ENCODE measurements around the gene FERMT2.

FERMT2 gene

GRCh38 chr14:52902971-52903619, 47.8 kb downstream of the FERMT2 start:
- no peak for DNase-seq (ENCODE audit: low read depth in 1 of 2, low spot score in 1 of 2)

GRCh38 chr14:52901357-52901980, 49.4 kb downstream of the FERMT2 start:
- DNase-seq (ENCODE audit: low read depth in 1 of 2, low spot score in 1 of 2), result no peak

GRCh38 chr14:52900731-52901130, 50.1 kb downstream of the FERMT2 start:
- DNase-seq (ENCODE audit: low read depth in 1 of 2, low spot score in 1 of 2), result no peak

- no peak for DNase-seq (ENCODE audit: low read depth in 1 of 2, low spot score in 1 of 2)
Observed at GRCh38 chr14:52898496-52898895, 52.4 kb downstream of the FERMT2 start.

GRCh38 chr14:52895000-52895399, 55.9 kb downstream of the FERMT2 start:
- DNase-seq (ENCODE audit: low read depth in 1 of 2, low spot score in 1 of 2), result no peak

- no peak for DNase-seq (ENCODE audit: low read depth in 1 of 2, low spot score in 1 of 2)
Observed at GRCh38 chr14:52891800-52892199, 59.0 kb downstream of the FERMT2 start.

GRCh38 chr14:52888839-52889838, 61.7 kb downstream of the FERMT2 start:
- DNase-seq (ENCODE audit: low read depth in 1 of 2, low spot score in 1 of 2), result no peak

- no peak for DNase-seq (ENCODE audit: low read depth in 1 of 2, low spot score in 1 of 2)
Observed at GRCh38 chr14:52888159-52888558, 62.7 kb downstream of the FERMT2 start.

DNA sequence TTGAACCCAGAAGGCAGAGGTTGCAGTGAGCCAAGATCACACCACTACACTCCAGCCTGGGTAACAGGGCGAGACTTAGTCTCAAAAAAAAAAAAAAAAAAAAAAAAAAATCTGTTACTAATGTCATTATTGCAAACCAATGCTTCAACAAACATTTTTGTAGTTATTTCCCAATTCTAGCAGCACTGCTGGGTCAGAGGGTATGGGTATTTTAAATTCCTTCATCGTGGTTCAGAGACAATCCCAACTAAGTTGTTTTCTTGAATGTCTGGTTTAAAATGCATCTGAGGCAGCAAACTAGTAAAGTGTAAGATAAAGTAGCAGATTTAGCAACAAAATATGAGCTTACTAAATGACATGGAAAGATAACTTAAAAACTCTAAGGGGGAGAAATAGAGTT, 65.6 kb downstream of the FERMT2 start:
- no peak for DNase-seq (ENCODE audit: low read depth in 1 of 2, low spot score in 1 of 2)

GRCh38 chr14:52883658-52884057, 67.2 kb downstream of the FERMT2 start:
- no peak for DNase-seq (ENCODE audit: low read depth in 1 of 2, low spot score in 1 of 2)

- no peak for DNase-seq (ENCODE audit: low read depth in 1 of 2, low spot score in 1 of 2)
Observed at GRCh38 chr14:52882824-52883223, 68.0 kb downstream of the FERMT2 start.

GRCh38 chr14:52879958-52880357, 70.9 kb downstream of the FERMT2 start:
- no peak for DNase-seq (ENCODE audit: low read depth in 1 of 2, low spot score in 1 of 2)

- no peak for DNase-seq (ENCODE audit: low read depth in 1 of 2, low spot score in 1 of 2)
Observed at GRCh38 chr14:52878946-52879345, 71.9 kb downstream of the FERMT2 start.

DNA sequence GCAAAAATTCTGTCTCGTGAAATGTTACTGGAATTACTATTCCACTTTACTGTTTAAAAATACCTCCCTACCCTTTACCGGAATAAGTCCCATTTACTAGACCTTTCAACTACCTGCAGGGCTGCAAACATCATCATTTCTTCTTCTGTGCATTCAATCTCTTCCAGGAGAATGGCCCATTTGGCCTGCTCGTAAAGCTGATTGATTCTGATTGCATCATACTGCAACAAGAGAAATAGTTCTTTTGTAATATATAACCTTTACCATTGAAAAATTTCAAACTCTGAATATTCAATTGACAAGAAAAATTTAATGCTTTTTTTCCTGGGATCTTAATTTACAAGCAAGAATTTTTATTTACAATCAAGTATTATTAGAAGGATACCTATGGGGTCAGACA, 72.4 kb downstream of the FERMT2 start:
- no peak for DNase-seq (ENCODE audit: low read depth in 1 of 2, low spot score in 1 of 2)

- DNase-seq (ENCODE audit: low read depth in 1 of 2, low spot score in 1 of 2), result no peak
Observed at GRCh38 chr14:52877628-52878027, 73.2 kb downstream of the FERMT2 start.

- DNase-seq (ENCODE audit: low read depth in 1 of 2, low spot score in 1 of 2), result no peak
Observed at GRCh38 chr14:52876806-52877205, 74.0 kb downstream of the FERMT2 start.

GRCh38 chr14:52876311-52876710, 74.5 kb downstream of the FERMT2 start:
- no peak for DNase-seq (ENCODE audit: low read depth in 1 of 2, low spot score in 1 of 2)

GRCh38 chr14:52875707-52876106, 75.1 kb downstream of the FERMT2 start:
- no peak for DNase-seq (ENCODE audit: low read depth in 1 of 2, low spot score in 1 of 2)

DNA sequence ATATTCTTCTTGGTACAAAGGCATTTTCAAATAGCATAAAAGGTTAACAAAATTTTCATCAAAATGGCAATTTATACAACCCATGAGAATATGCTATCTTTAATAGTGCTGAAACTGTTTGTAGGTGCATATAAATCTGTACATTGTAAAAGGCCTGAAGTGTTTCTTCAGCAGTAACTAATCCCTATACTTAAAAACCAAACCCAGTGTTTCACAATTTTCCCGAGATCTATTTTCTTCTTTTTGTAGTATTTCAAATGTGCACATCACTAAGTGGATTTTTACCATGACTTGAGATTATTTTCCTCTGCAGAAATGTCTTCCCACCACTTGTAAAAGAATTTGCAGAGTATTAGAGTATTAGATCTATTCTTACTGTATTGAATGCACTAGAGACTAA, 76.5 kb downstream of the FERMT2 start:
- no peak for DNase-seq (ENCODE audit: low read depth in 1 of 2, low spot score in 1 of 2)

GRCh38 chr14:52873694-52874093, 77.2 kb downstream of the FERMT2 start:
- no peak for DNase-seq (ENCODE audit: low read depth in 1 of 2, low spot score in 1 of 2)

GRCh38 chr14:52873065-52873464, 77.8 kb downstream of the FERMT2 start:
- DNase-seq (ENCODE audit: low read depth in 1 of 2, low spot score in 1 of 2), result no peak

- no peak for DNase-seq (ENCODE audit: low read depth in 1 of 2, low spot score in 1 of 2)
Observed at GRCh38 chr14:52871606-52872005, 79.2 kb downstream of the FERMT2 start.
